Stimulated activated naive CD8-positive, alpha-beta T cell treated with anti-CD3 and anti-CD28 coated beads, Interleukin-15, amount 100 ng/mL, for 72 hours (primary cell): ENCODE results near the gene BET1.

ENCODE experiments used
- ATAC-seq: fragments of 150-1000 bp; cut with Tn5 transposase; 2 replicates; pipeline ENCODE4 v1.10.0; 2021; ENCODE audit warnings: mild to moderate bottlenecking, moderate library complexity
- DNase-seq, 2 donors: peaks; one replicate each; pipeline ENCODE4 v3.0.0; 2021 to 2022
- H3K27ac Mint-ChIP-seq, 2 donors: one replicate each; pipeline ENCODE4 v1.8.0; 2022; ENCODE audit warnings: mild to moderate bottlenecking in 2 of 2, mixed read lengths in 2 of 2, moderate library complexity in 2 of 2
- H3K27me3 Mint-ChIP-seq: one replicate; pipeline ENCODE4 v1.8.0; 2022; ENCODE audit warnings: mixed read lengths
- H3K4me1 Mint-ChIP-seq: one replicate; pipeline ENCODE4 v1.8.0; 2022; ENCODE audit warnings: mild to moderate bottlenecking, mixed read lengths
- H3K4me3 Mint-ChIP-seq, 2 donors: one replicate each; pipeline ENCODE4 v1.8.0; 2022; ENCODE audit warnings: mild to moderate bottlenecking in 2 of 2, mixed read lengths in 2 of 2, moderate library complexity in 1 of 2
- H3K9me3 Mint-ChIP-seq, 2 donors: one replicate each; pipeline ENCODE4 v1.8.0; 2022; ENCODE audit warnings: mixed read lengths in 2 of 2

BET1 gene

DNA sequence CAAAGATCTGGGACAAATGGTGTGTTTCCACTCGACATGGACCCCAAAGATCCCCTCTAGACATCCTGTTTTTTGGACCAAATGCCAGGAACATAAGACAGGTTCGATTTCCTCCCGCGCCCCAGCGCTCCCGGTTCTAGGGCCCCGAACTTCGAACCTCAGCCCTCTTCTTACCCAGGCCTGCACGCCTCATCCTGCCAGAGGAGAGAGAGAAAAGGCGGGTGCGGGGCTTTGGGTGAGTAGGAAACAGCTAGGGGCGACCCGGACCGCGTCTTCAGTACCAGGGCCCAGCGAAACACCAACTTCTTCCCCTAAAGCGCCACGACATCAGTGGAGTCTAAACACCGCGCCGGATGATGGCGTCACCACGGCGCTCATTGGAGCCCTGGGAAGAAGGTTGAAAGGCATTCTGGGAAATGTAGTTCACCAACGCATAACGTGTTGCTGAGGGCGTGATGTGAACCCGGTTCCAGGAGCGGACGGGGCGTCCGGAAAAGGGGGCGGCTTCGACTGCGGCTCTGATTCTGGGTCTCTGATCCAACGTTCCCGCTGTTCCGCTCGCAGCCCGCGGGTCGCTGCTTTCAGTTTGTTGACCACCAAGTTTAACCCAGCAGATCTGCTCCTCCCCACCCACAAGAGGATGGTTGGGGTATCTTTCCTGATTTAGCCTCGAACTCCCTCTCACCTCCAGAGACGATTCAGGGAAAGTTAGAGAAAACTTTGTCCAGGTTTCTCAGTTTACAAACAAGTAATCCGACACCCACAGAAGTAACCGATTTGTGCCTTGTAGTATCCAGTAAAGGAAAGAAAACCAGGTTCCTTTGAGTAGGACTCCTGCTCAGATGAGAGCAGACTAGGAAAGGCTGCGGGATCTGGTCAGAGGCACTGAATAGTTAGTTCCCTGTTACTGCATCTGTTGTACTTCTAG, at the start of gene BET1:
BET1 (minus strand) TSS at position 332 of the 928 bp plus-strand sequence; CDS start at position 193, 139 bp downstream.
- H3K27me3 Mint-ChIP-seq, result peaks cover 8% of the 10 kb centered on the region
- ATAC-seq (peak; percentile 97), DNase-seq (peak; percentile 81 to 90)
- H3K4me3 Mint-ChIP-seq, result peak within 1 kb of the TSS; percentile 100
- H3K9me3 Mint-ChIP-seq, result no peaks in the 10 kb centered on the region
- peak within 1 kb of the TSS; percentile 100 for H3K27ac Mint-ChIP-seq
- peaks cover 40% of the 10 kb centered on the region for H3K4me1 Mint-ChIP-seq

DNA sequence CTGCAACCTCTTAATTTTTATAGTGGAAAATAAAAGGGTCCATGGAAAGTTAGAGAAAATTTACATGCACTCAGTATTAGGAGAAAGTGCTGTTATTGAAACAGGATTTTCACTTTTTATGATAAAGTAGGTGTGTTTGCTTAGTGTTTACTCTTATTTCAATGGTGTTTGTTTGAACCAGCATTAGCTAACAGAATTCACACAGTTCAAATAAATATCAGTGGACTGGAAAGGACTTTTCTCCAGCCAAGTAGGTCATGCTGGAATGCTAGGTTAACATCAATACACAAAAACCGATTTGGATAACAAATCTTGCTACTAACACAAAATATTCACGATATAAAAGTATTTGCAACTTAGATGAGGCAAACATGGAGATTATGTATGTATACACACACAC, 49.4 kb upstream of the BET1 start:
- ATAC-seq, result no peak
- Mint-ChIP-seq H3K9me3 (peaks cover 0 to 8% of the 10 kb centered on the region in 2 donors), H3K27me3 (peaks cover 27% of the 10 kb centered on the region), H3K27ac (no peak overlapping the region), H3K4me1 (no peaks in the 10 kb centered on the region), H3K4me3 (no peak overlapping the region)
- no peak for DNase-seq

- no peak overlapping the region for H3K4me3 Mint-ChIP-seq
- H3K4me1 Mint-ChIP-seq, result no peaks in the 10 kb centered on the region
- H3K9me3 Mint-ChIP-seq, result peaks cover 0 to 8% of the 10 kb centered on the region in 2 donors
- DNase-seq, result no peak
- peaks cover 36% of the 10 kb centered on the region for H3K27me3 Mint-ChIP-seq
- ATAC-seq, result no peak
- H3K27ac Mint-ChIP-seq, result no peak overlapping the region
These were observed 48.4 kb upstream of the BET1 start for GRCh38 chr7:94052398-94053180.

- Mint-ChIP-seq H3K27ac (no peak overlapping the region), H3K4me3 (no peak overlapping the region), H3K27me3 (peaks cover 36% of the 10 kb centered on the region), H3K4me1 (no peaks in the 10 kb centered on the region), H3K9me3 (no peaks in the 10 kb centered on the region)
- no peak for DNase-seq
- no peak for ATAC-seq
These were observed 45.9 kb upstream of the BET1 start for GRCh38 chr7:94050046-94050445.

DNA sequence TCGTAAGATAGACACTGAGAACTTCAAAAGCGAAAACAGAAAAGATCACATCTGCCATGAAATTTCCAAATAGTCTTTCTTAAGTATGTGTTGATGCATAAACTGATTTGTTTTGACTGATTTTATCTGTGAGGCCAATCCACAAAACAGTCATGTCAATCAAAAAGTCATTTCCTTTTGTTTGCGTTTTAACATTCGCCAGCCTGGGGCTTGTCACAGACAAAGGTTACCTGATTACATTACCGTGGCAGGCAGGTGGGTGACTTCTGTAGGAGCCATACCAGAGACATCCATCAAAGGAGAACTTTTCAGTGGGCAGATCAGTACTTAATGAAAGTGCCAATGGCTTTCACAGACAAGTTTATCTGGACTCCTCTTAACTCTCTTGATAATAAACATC, 45.5 kb upstream of the BET1 start:
- no peaks in the 10 kb centered on the region for H3K4me1 Mint-ChIP-seq
- ATAC-seq, result no peak
- peaks cover 36% of the 10 kb centered on the region for H3K27me3 Mint-ChIP-seq
- H3K9me3 Mint-ChIP-seq, result no peaks in the 10 kb centered on the region
- H3K27ac Mint-ChIP-seq, result no peak overlapping the region
- H3K4me3 Mint-ChIP-seq, result no peak overlapping the region
- no peak for DNase-seq

GRCh38 chr7:94048755-94049154, 44.6 kb upstream of the BET1 start:
- DNase-seq, result no peak
- H3K4me3 Mint-ChIP-seq, result no peak overlapping the region
- ATAC-seq, result no peak
- H3K4me1 Mint-ChIP-seq, result no peaks in the 10 kb centered on the region
- H3K9me3 Mint-ChIP-seq, result no peaks in the 10 kb centered on the region
- H3K27me3 Mint-ChIP-seq, result peaks cover 29% of the 10 kb centered on the region
- H3K27ac Mint-ChIP-seq, result no peak overlapping the region

DNA sequence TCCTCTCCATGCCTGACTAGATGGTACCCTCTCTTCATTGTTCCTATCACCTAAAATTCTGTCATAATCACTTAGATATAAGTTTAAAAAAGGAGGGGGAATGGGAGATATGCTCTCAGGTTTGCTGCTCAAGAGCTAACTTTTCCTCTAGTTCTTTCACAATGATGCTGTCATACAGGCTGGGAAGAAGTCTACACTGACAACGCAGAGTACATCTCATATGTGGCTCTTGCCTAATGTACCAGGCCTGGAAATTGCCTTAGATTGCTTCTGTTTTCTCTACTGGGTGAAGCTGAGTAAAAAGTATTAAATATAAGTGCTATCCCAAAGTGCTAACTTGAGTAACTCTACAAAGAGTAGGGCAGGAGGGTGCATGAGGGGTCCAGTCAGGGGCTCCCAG, 43.8 kb upstream of the BET1 start:
- H3K27ac Mint-ChIP-seq, result no peak overlapping the region
- H3K4me3 Mint-ChIP-seq, result no peak overlapping the region
- DNase-seq (no peak), ATAC-seq (no peak)
- no peaks in the 10 kb centered on the region for H3K9me3 Mint-ChIP-seq
- H3K27me3 Mint-ChIP-seq, result peaks cover 27% of the 10 kb centered on the region
- H3K4me1 Mint-ChIP-seq, result no peaks in the 10 kb centered on the region

DNA sequence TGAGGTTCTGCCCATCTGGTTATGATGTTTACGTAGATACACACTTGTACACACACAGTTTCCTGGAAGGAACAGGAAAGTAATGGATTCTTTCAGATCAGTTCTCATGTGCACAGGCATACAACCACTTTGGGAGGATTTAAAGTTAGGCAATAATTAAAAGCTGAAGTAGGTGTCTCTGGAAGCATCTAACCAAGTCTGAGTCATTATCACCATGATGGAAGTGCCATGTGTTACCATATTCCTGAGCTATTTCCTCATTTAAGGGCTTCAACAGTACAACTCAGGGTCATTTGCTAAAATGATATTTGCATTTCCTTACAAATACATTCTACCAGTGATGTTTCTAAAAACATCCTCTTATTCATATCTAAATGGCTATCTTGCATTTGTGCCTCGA, 41.4 kb upstream of the BET1 start:
- DNase-seq (no peak), ATAC-seq (no peak)
- no peaks in the 10 kb centered on the region for H3K4me1 Mint-ChIP-seq
- peaks cover 35% of the 10 kb centered on the region for H3K27me3 Mint-ChIP-seq
- no peak overlapping the region for H3K27ac Mint-ChIP-seq
- H3K9me3 Mint-ChIP-seq, result no peaks in the 10 kb centered on the region
- H3K4me3 Mint-ChIP-seq, result no peak overlapping the region

DNA sequence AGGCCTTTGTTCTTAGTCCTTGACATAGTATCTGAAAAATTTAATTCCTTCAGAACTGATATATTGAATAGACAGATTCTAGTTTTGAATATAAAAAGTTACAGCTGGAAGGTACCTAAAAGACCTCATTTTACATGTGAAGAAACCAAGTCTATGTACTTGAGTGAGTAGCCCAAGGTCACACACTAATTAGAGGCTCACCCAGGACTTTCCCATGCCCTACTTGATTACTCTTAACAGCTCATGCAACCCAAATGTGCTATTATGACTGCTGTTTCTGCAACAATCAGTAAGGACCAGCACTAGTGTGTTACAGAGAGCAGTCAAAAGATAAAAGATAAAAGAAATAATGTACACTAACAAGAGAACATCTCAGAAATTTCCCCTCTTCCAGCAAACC, 40.7 kb upstream of the BET1 start:
- Mint-ChIP-seq H3K27me3 (peaks cover 40% of the 10 kb centered on the region), H3K9me3 (no peaks in the 10 kb centered on the region), H3K4me3 (no peak overlapping the region), H3K27ac (no peak overlapping the region), H3K4me1 (no peaks in the 10 kb centered on the region)
- DNase-seq (no peak), ATAC-seq (no peak)

DNA sequence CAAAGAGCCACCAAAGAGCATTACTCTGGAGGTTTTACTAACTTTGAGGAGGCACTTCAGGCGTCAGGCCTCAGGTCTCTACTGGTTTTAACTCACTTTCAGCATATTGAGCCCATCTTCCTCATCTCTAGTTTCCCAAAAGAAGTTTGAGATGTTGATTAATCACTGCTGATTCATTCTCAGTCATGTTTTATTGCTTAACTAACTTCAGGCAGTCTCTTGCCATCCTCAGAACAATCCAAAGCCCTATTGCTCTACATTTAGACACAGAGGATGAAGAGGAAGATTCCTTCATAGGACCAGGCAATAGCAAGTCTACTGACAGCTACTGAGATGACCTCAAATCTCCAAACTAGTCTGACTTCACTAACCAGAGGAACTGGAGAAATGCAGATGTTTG, 39.1 kb upstream of the BET1 start:
- no peak for DNase-seq
- no peaks in the 10 kb centered on the region for H3K4me1 Mint-ChIP-seq
- H3K9me3 Mint-ChIP-seq, result no peaks in the 10 kb centered on the region
- H3K27me3 Mint-ChIP-seq, result peaks cover 41% of the 10 kb centered on the region
- no peak for ATAC-seq
- no peak overlapping the region for H3K27ac Mint-ChIP-seq
- no peak overlapping the region for H3K4me3 Mint-ChIP-seq

- Mint-ChIP-seq H3K27ac (no peak overlapping the region), H3K9me3 (no peaks in the 10 kb centered on the region), H3K4me1 (no peaks in the 10 kb centered on the region), H3K4me3 (no peak overlapping the region), H3K27me3 (peaks cover 40% of the 10 kb centered on the region)
- DNase-seq, result no peak
- no peak for ATAC-seq
These were observed 38.2 kb upstream of the BET1 start for GRCh38 chr7:94042381-94042780.

DNA sequence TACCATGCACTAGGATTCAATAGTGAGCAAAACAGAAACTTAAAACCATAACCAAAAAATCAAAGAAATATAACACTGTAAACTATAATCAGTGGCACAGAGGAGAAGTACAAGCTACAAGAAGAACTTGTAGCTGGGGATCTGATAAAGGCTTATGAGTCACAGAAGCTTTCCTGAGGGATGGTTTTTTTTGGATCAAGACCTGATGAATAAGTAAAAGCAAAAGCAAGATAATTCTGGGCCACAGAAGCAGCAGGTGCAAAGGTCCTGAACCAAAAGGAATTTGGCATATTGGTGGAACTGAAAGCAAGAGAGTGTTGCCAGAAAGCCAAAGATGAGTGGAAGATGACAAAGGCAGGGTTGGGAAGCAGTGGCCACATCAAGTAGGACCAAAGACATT, 37.4 kb upstream of the BET1 start:
- Mint-ChIP-seq H3K9me3 (no peaks in the 10 kb centered on the region), H3K4me1 (no peaks in the 10 kb centered on the region), H3K4me3 (no peak overlapping the region), H3K27me3 (peaks cover 40% of the 10 kb centered on the region), H3K27ac (no peak overlapping the region)
- DNase-seq, result no peak
- ATAC-seq, result no peak

GRCh38 chr7:94040254-94040653, 36.1 kb upstream of the BET1 start:
- ATAC-seq, result no peak
- H3K27ac Mint-ChIP-seq, result no peak overlapping the region
- DNase-seq, result no peak
- no peaks in the 10 kb centered on the region for H3K4me1 Mint-ChIP-seq
- H3K9me3 Mint-ChIP-seq, result no peaks in the 10 kb centered on the region
- H3K27me3 Mint-ChIP-seq, result peaks cover 32% of the 10 kb centered on the region
- H3K4me3 Mint-ChIP-seq, result no peak overlapping the region

- H3K4me3 Mint-ChIP-seq, result no peak overlapping the region
- DNase-seq (no peak), ATAC-seq (no peak)
- no peaks in the 10 kb centered on the region for H3K4me1 Mint-ChIP-seq
- no peaks in the 10 kb centered on the region for H3K9me3 Mint-ChIP-seq
- no peak overlapping the region for H3K27ac Mint-ChIP-seq
- H3K27me3 Mint-ChIP-seq, result peaks cover 32% of the 10 kb centered on the region
These were observed 35.3 kb upstream of the BET1 start for GRCh38 chr7:94039368-94040035.

GRCh38 chr7:94031865-94032264, 27.7 kb upstream of the BET1 start:
- no peak overlapping the region for H3K27ac Mint-ChIP-seq
- H3K27me3 Mint-ChIP-seq, result peaks cover 36% of the 10 kb centered on the region
- no peaks in the 10 kb centered on the region for H3K4me1 Mint-ChIP-seq
- ATAC-seq, result no peak
- no peak for DNase-seq
- no peaks in the 10 kb centered on the region for H3K9me3 Mint-ChIP-seq
- no peak overlapping the region for H3K4me3 Mint-ChIP-seq

DNA sequence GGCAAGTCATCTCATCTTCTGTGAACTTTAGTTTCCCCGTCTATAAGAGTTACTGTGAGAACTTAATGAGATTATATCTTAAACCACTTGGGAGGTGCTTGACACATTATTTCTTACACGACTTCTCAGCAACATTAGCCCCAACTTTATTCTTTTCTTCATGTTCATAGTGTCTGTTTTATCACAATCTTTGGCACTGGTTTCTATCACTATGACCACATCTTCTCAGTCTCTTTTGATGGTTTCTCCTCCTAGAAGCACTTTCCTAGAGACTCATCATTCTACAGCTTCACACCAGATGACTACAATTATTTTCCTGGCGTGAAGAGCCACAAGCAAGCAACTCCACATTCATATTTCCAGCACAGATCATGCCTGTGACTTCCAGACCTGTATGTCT, 26.5 kb upstream of the BET1 start:
- Mint-ChIP-seq H3K9me3 (no peaks in the 10 kb centered on the region), H3K27me3 (peaks cover 42% of the 10 kb centered on the region), H3K27ac (no peak overlapping the region), H3K4me1 (no peaks in the 10 kb centered on the region), H3K4me3 (no peak overlapping the region)
- ATAC-seq, result no peak
- no peak for DNase-seq
